H9 (cell line): Measurements from ENCODE around the gene FOXR1. TPM values are rescaled to one million over a fixed set of nuclear protein-coding genes. Genes with fewer than 3 reads are reported as not detected.

Experiments
- DNase-seq: peaks from one replicate; pipeline ENCODE4 v3.0.0-alpha.2; 2017
- H2AFZ ChIP-seq: one replicate; pipeline ENCODE4 v1.6.1; 2013; ENCODE audit warnings: mild to moderate bottlenecking, low read length, control low read depth, moderate library complexity
- H2AK5ac ChIP-seq: 2 replicates; pipeline ENCODE4 v1.6.1; 2013; ENCODE audit warnings: low read length, control low read depth, mixed read lengths; ENCODE audit not compliant: insufficient read length
- H2BK120ac ChIP-seq: one replicate; pipeline ENCODE4 v1.6.1; 2013; ENCODE audit warnings: low read depth, mild to moderate bottlenecking, low read length, control low read depth, inconsistent platforms; ENCODE audit not compliant: poor library complexity, severe bottlenecking
- H2BK12ac ChIP-seq: 2 replicates; pipeline ENCODE4 v1.6.1; 2013; ENCODE audit warnings: low read length, control low read depth, mixed read lengths, low read depth; ENCODE audit not compliant: insufficient read length
- H2BK15ac ChIP-seq: 2 replicates; pipeline ENCODE4 v1.6.1; 2013; ENCODE audit warnings: low read depth, low read length, control low read depth
- H2BK20ac ChIP-seq: one replicate; pipeline ENCODE4 v1.6.1; 2013; ENCODE audit warnings: low read depth, mild to moderate bottlenecking, low read length, control low read depth, inconsistent platforms; ENCODE audit not compliant: poor library complexity, severe bottlenecking
- H2BK5ac ChIP-seq: 2 replicates; pipeline ENCODE4 v1.6.1; 2013; ENCODE audit warnings: low read length, control low read depth, mixed read lengths; ENCODE audit not compliant: insufficient read length
- H3K14ac ChIP-seq: 2 replicates; pipeline ENCODE4 v1.6.1; 2013; ENCODE audit warnings: low read length, control low read depth; ENCODE audit not compliant: insufficient read depth
- H3K18ac ChIP-seq: 2 replicates; pipeline ENCODE4 v1.6.1; 2013; ENCODE audit warnings: low read depth, mild to moderate bottlenecking, mixed read lengths, low read length, control low read depth; ENCODE audit not compliant: insufficient read length
- H3K23ac ChIP-seq: 2 replicates; pipeline ENCODE4 v1.6.1; 2013; ENCODE audit warnings: low read length, control low read depth, mixed read lengths, low read depth; ENCODE audit not compliant: insufficient read length
- H3K23me2 ChIP-seq: 2 replicates; pipeline ENCODE4 v1.6.1; 2013; ENCODE audit warnings: low read depth, mild to moderate bottlenecking, mixed read lengths, low read length, control low read depth; ENCODE audit not compliant: insufficient read length, poor library complexity, severe bottlenecking
- H3K27ac ChIP-seq: 2 replicates; pipeline ENCODE4 v1.5.1; 2013; ENCODE audit warnings: low read length, control low read depth, mixed read lengths, low read depth; ENCODE audit not compliant: insufficient read length
- H3K27me3 ChIP-seq: 2 replicates; pipeline ENCODE4 v1.6.1; 2013; ENCODE audit warnings: low read length, control low read depth, inconsistent platforms; ENCODE audit not compliant: insufficient read depth
- H3K4ac ChIP-seq: 2 replicates; pipeline ENCODE4 v1.6.1; 2013; ENCODE audit warnings: low read depth, mild to moderate bottlenecking, control low read depth, inconsistent platforms, low read length, moderate library complexity
- H3K4me1 ChIP-seq: 2 replicates; pipeline ENCODE4 v1.6.1; 2013; ENCODE audit warnings: low read length, control low read depth, inconsistent platforms; ENCODE audit not compliant: insufficient read depth
- H3K4me2 ChIP-seq: 2 replicates; pipeline ENCODE4 v1.6.1; 2013; ENCODE audit warnings: low read length, control low read depth, mixed read lengths; ENCODE audit not compliant: insufficient read length, insufficient read depth
- H3K56ac ChIP-seq: 2 replicates; pipeline ENCODE4 v1.6.1; 2013; ENCODE audit warnings: low read depth, mild to moderate bottlenecking, mixed read lengths, low read length, control low read depth; ENCODE audit not compliant: insufficient read length
- H3K79me1 ChIP-seq: 2 replicates; pipeline ENCODE4 v1.6.1; 2013; ENCODE audit warnings: low read depth, mild to moderate bottlenecking, moderate library complexity, low read length, control low read depth, inconsistent platforms; ENCODE audit not compliant: insufficient read depth, poor library complexity, severe bottlenecking
- H3K79me2 ChIP-seq: 2 replicates; pipeline ENCODE4 v1.6.1; 2013; ENCODE audit warnings: low read length, control low read depth, inconsistent platforms; ENCODE audit not compliant: insufficient read depth
- H3K9ac ChIP-seq: 2 replicates; pipeline ENCODE4 v1.6.1; 2013; ENCODE audit warnings: low read length, control low read depth, mixed read lengths; ENCODE audit not compliant: insufficient read length; ENCODE audit errors: extremely low read depth
- H3K9me3 ChIP-seq: one replicate; pipeline ENCODE4 v1.6.1; 2013; ENCODE audit warnings: low read depth, low read length, inconsistent platforms; ENCODE audit not compliant: control insufficient read depth
- H3T11ph ChIP-seq: one replicate; pipeline ENCODE4 v1.6.1; 2013; ENCODE audit warnings: mild to moderate bottlenecking, low read length, control low read depth, inconsistent platforms
- H4K20me1 ChIP-seq: one replicate; pipeline ENCODE4 v1.6.1; 2013; ENCODE audit not compliant: control insufficient read depth, insufficient read length, insufficient read depth
- H4K5ac ChIP-seq: 2 replicates; pipeline ENCODE4 v1.6.1; 2013; ENCODE audit warnings: low read depth, mild to moderate bottlenecking, mixed read lengths, low read length, control low read depth; ENCODE audit not compliant: insufficient read length
- H4K8ac ChIP-seq: replicated peaks from 2 replicates; pipeline ENCODE4 v1.6.1; 2013; ENCODE audit warnings: low read length, control low read depth, mixed read lengths, low read depth; ENCODE audit not compliant: insufficient read length
- H4K91ac ChIP-seq: 2 replicates; pipeline ENCODE4 v1.6.1; 2013; ENCODE audit warnings: low read depth, mild to moderate bottlenecking, moderate library complexity, mixed read lengths, low read length, control low read depth; ENCODE audit not compliant: insufficient read length
- H3K27ac Mint-ChIP-seq, 3 experiments: 2 replicates in 2 of 3; 3 replicates in 1 of 3; pipeline ENCODE4 v1.8.0; 2020 to 2021; ENCODE audit warnings: mixed read lengths in 3 of 3, mild to moderate bottlenecking in 1 of 3, moderate library complexity in 1 of 3
- H3K27me3 Mint-ChIP-seq: 2 replicates; pipeline ENCODE4 v1.8.0; 2021; ENCODE audit warnings: low read depth, mild to moderate bottlenecking, moderate library complexity, mixed read lengths
- H3K36me3 Mint-ChIP-seq, 3 experiments: 2 replicates in 2 of 3; 3 replicates in 1 of 3; pipeline ENCODE4 v1.8.0; 2020 to 2021; ENCODE audit warnings: low read depth in 3 of 3, mixed read lengths in 3 of 3; ENCODE audit not compliant: insufficient read depth in 1 of 3
- H3K4me1 Mint-ChIP-seq, 2 experiments: 2 replicates each; pipeline ENCODE4 v1.8.0; 2020; ENCODE audit warnings: mixed read lengths in 2 of 2
- H3K4me3 Mint-ChIP-seq, 2 experiments: 2 replicates in 1 of 2; 3 replicates in 1 of 2; pipeline ENCODE4 v1.8.0; 2020 to 2021; ENCODE audit warnings: mild to moderate bottlenecking in 2 of 2, mixed read lengths in 2 of 2, moderate library complexity in 1 of 2
- H3K9me3 Mint-ChIP-seq, 2 experiments: 2 replicates in 1 of 2; 3 replicates in 1 of 2; pipeline ENCODE4 v1.8.0; 2020; ENCODE audit warnings: mild to moderate bottlenecking in 2 of 2, mixed read lengths in 2 of 2, moderate library complexity in 1 of 2
- WGBS: extraction: QIAGEN DNeasy Blood & Tissue Kit; methylation state at CpG from one replicate; pipeline ENCODE4 v1.1.7; 2013; ENCODE audit warnings: missing lambda C conversion rate, low lambda C conversion rate, mixed read lengths; ENCODE audit not compliant: insufficient read length; ENCODE audit errors: extremely low coverage; 5-methylcytosine and 5-hydroxymethylcytosine counted together
- total RNA-seq: library from RNA; stranded (reverse); gene quantifications from 2 replicates; pipeline ENCODE4 v1.2.1, GENCODE V29; 2021
- TF ChIP-seq, protein P1 (sequence below): fragments of 200-600 bp; sonication (generic); conservative IDR thresholded peaks from 3 replicates; pipeline ENCODE4 v1.8.0; 2021; ENCODE audit warnings: antibody characterized with exemption, mild to moderate bottlenecking

The FOXR1 gene
- total RNA-seq, 1 experiment from 2014 or later: not detected

DNA sequence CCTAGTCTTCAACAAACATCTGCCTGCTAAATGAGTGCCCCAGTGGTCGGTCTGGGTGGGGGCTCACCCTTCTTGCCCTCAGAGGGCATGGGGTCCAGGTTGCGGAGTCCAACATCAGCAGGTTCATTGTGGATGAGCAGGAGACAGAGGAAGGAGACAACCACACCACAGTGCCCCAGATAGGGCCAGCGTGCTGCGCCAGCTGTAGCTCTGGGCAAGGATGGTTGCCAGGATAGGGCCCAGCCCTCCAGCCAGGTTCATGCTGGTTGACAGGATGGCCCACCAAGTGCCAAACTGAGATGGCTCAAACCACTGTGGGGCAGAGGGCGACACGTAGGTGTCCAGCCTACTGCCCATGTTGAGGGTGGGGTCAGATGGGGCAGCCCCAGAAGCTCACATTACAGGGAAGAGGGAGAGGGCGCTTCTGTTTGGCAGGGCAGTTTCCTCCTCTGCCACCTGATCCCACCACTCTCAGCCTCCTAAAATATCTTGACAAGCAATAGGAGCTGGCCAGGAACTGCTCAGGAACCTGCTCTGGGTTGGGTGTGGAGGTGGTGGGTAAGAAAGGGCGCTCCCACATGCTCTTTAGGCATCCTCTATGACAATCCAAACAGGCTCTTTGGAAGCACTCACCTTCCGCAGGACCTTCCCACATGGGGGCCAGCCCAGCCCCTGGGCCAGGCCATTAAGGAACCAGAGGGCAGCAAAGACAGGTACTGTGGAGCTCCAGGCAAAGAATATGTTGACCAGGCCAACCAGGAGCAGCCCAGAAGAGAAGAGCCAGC, 56.2 kb downstream of the FOXR1 start:
- no peak for DNase-seq
- Histone ChIP-seq H3K27ac (no peak overlapping the region), H3K14ac (no peak overlapping the region), H2BK20ac (no peak overlapping the region), H4K20me1 (no peaks in the 10 kb centered on the region), H3K4me2 (no peak overlapping the region), H3K23me2 (peaks cover 14% of the 10 kb centered on the region), H3K27me3 (no peaks in the 10 kb centered on the region), H3K9me3 (no peaks in the 10 kb centered on the region), H4K5ac (no peak overlapping the region), H2BK120ac (no peak overlapping the region), H2AFZ (no peak overlapping the region), H3K79me1 (peaks cover 3% of the 10 kb centered on the region), H3K4ac (no peak overlapping the region), H2BK15ac (no peak overlapping the region), H4K91ac (no peak overlapping the region), H3K9ac (no peak overlapping the region), H4K8ac (no peak overlapping the region), H3K18ac (no peak overlapping the region), H2BK5ac (no peak overlapping the region), H2BK12ac (no peak overlapping the region), H2AK5ac (no peak overlapping the region), H3K56ac (no peak overlapping the region), H3T11ph (no peak overlapping the region), H3K23ac (no peak overlapping the region), H3K79me2 (no peaks in the 10 kb centered on the region), H3K4me1 (peaks cover 8% of the 10 kb centered on the region; the same call in 1 of the 2 replicates)
- H3K27ac Mint-ChIP-seq: peak overlapping the region; percentile 31 to 57 (median 44); a peak in 1 of 7 replicates
- no CpG with 5 or more reads among the region's 9 CpGs for WGBS
- 0 out of 5 replicates have a peak overlapping the region, but pooled peaks of 1 of the 2 experiments have one; percentile 42 for H3K4me3 Mint-ChIP-seq
- H3K9me3 Mint-ChIP-seq: no peaks in the 10 kb centered on the region
- peaks cover 22 to 24% of the 10 kb centered on the region in 2 experiments for H3K4me1 Mint-ChIP-seq
- no peaks in the 10 kb centered on the region; the same call in 1 of the 2 replicates for H3K27me3 Mint-ChIP-seq
- peaks cover 28 to 60% (median 56%) of the 10 kb centered on the region in 3 experiments for H3K36me3 Mint-ChIP-seq
- TF ChIP-seq, protein P1, sequence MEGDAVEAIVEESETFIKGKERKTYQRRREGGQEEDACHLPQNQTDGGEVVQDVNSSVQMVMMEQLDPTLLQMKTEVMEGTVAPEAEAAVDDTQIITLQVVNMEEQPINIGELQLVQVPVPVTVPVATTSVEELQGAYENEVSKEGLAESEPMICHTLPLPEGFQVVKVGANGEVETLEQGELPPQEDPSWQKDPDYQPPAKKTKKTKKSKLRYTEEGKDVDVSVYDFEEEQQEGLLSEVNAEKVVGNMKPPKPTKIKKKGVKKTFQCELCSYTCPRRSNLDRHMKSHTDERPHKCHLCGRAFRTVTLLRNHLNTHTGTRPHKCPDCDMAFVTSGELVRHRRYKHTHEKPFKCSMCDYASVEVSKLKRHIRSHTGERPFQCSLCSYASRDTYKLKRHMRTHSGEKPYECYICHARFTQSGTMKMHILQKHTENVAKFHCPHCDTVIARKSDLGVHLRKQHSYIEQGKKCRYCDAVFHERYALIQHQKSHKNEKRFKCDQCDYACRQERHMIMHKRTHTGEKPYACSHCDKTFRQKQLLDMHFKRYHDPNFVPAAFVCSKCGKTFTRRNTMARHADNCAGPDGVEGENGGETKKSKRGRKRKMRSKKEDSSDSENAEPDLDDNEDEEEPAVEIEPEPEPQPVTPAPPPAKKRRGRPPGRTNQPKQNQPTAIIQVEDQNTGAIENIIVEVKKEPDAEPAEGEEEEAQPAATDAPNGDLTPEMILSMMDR: no peak
